ENCODE data around the gene DIO3. TPM values are rescaled to one million over a fixed set of nuclear protein-coding genes. Genes with fewer than 3 reads are reported as not detected.
A peak's percentile ranks its signal among the peaks of the same experiment; 100 is the strongest.

The DIO3 gene
- total and polyA plus RNA-seq, 2 of the 13 experiments (the other 11 are each of a cell fraction or from before 2014, with no cell fraction given): not detected

- WGBS (ENCODE audit: low lambda C conversion rate): 12% methylated on average over 4 of the region's 8 CpGs
- H3K9ac ChIP-seq (ENCODE audit: insufficient read depth, low read depth, low read length): no peak overlapping the region
- TF ChIP-seq TEAD2 (CRISPR knock-in tag; IDR thresholded peaks at IDR 0.05) (no peak), GABPA (IDR thresholded peaks at IDR 0.05; ENCODE audit: low read depth, low read length) (peak; percentile 53), GABPA (CRISPR knock-in tag; IDR thresholded peaks at IDR 0.05; ENCODE audit: low read depth) (peak; percentile 84), PAXIP1 (CRISPR knock-in tag; conservative IDR thresholded peaks at IDR 0.05) (no peak), MXD3 (CRISPR knock-in tag; IDR thresholded peaks at IDR 0.05) (no peak), GABPB1 (CRISPR knock-in tag; IDR thresholded peaks at IDR 0.05) (peak; percentile 62), KDM1A (CRISPR knock-in tag; IDR thresholded peaks at IDR 0.05) (no peak), ZNF546 (CRISPR knock-in tag; conservative IDR thresholded peaks at IDR 0.05) (no peak), SNAPC2 (CRISPR knock-in tag; IDR thresholded peaks at IDR 0.05) (no peak), PBX3 (CRISPR knock-in tag; IDR thresholded peaks at IDR 0.05; ENCODE audit: borderline replicate concordance) (no peak), CENPX (CRISPR knock-in tag; IDR thresholded peaks at IDR 0.05) (no peak), ZNF781 (CRISPR knock-in tag; IDR thresholded peaks at IDR 0.05; ENCODE audit: borderline replicate concordance, not compliant biosample characterization) (no peak), ZNF687 (CRISPR knock-in tag; IDR thresholded peaks at IDR 0.05) (peak; percentile 9; the same call in 1 of the 2 replicates)
- in situ Hi-C loops (cut with HindIII; ENCODE audit: extremely low pct_ligation_motif_present, low pct_unique_long_range_greater_than_20kb) (no loop called here), intact Hi-C loops (cut with micrococcal nuclease; ENCODE audit: unreplicated experiment) (no loop called here)
- DNase-seq (ENCODE audit: low spot score): no peak
- no peaks in the 10 kb centered on the region for H4K20me1 ChIP-seq (ENCODE audit: insufficient read depth, low read length)
- H3K4me3 ChIP-seq (replicated peaks in 1 of 3; ENCODE audit: insufficient read depth in 1 of 3, low read depth in 2 of 3, low read length in 3 of 3): no peak overlapping the region
- H3K36me3 ChIP-seq (replicated peaks in 1 of 2; ENCODE audit: control insufficient read depth in 1 of 2, insufficient read depth in 2 of 2, low read length in 2 of 2): no peaks in the 10 kb centered on the region
- peaks cover 2 to 32% of the 10 kb centered on the region in 2 experiments; a peak in 3 of 5 replicates for H3K27me3 ChIP-seq (ENCODE audit: control insufficient read depth in 1 of 2, insufficient read depth in 2 of 2, low read length in 2 of 2)
- POLR2A ChIA-PET: no interaction called here
- H3K4me1 ChIP-seq (ENCODE audit: insufficient read depth, low read length): no peaks in the 10 kb centered on the region
- no peaks in the 10 kb centered on the region for H3K79me2 ChIP-seq (ENCODE audit: insufficient read depth, low read length)
- H3K27ac ChIP-seq (ENCODE audit: extremely low read length, insufficient read depth, low read length): no peak overlapping the region
- CTCF ChIA-PET (ENCODE audit: low intra/inter-chr PET ratio, low total read pairs): no interaction called here
- FAIRE-seq: no peak
- no peak for ATAC-seq
- no TSS peak for BruUV-seq (replicated peaks)
- no peak overlapping the region for H2AFZ ChIP-seq (ENCODE audit: low read length)
- H3K9me3 ChIP-seq (ENCODE audit: low read length): no peaks in the 10 kb centered on the region
- H3K4me2 ChIP-seq (ENCODE audit: low read depth, low read length): no peak overlapping the region
These were observed 34.8 kb downstream of the DIO3 start for GRCh38 chr14:101595887-101596721.
